Kidney epithelial cell (primary cell): ENCODE measurements around the gene AHCTF1. TPM values are rescaled to one million over a fixed set of nuclear protein-coding genes. Genes with fewer than 3 reads are reported as not detected.
"Not testable (repeated sequence)": the region's sequence is repeated elsewhere in the genome, so short reads cannot be mapped to it uniquely, and the experiment has no call there.

ENCODE experiments used
- DNase-seq: peaks from one replicate; pipeline ENCODE4 v3.0.0-alpha.2; 2010; ENCODE audit warnings: low read depth
- H3K27me3 ChIP-seq: 2 replicates; pipeline ENCODE4 v1.6.0; 2011; ENCODE audit warnings: low read length; ENCODE audit not compliant: control insufficient read depth, insufficient read depth
- H3K36me3 ChIP-seq: 2 replicates; pipeline ENCODE4 v1.5.1; 2011; ENCODE audit warnings: low read length; ENCODE audit not compliant: control insufficient read depth, insufficient read depth
- H3K4me3 ChIP-seq: 2 replicates; pipeline ENCODE4 v1.5.1; 2011; ENCODE audit warnings: low read depth, mild to moderate bottlenecking, control low read depth, low read length
- CTCF ChIP-seq: IDR thresholded peaks from 2 replicates; pipeline ENCODE4 v1.5.1; 2011; ENCODE audit warnings: mild to moderate bottlenecking, moderate library complexity, low read length, control low read depth, inconsistent platforms; ENCODE audit not compliant: insufficient read depth, poor library complexity, severe bottlenecking
- total RNA-seq: library from RNA; depleted of rRNA; stranded (reverse); fragments of >200 nt; gene quantifications from 2 replicates; pipeline ENCODE4 v1.2.3, GENCODE V29; 2015

Gene AHCTF1
- total RNA-seq, 1 donor from 2014 or later = 23.1 TPM

GRCh38 chr1:246824541-246824940 lies 107.2 kb downstream of the AHCTF1 start:
- DNase-seq = no peak
- TF ChIP-seq CTCF = no peak
- Histone ChIP-seq H3K36me3 (no peaks in the 10 kb centered on the region), H3K4me3 (no peak overlapping the region), H3K27me3 (no peaks in the 10 kb centered on the region)

GRCh38 chr1:246822154-246822553 lies 109.6 kb downstream of the AHCTF1 start:
- H3K36me3 ChIP-seq, DNase-seq, H3K4me3 ChIP-seq, H3K27me3 ChIP-seq: not testable (repeated sequence)

- no peak for DNase-seq
- TF ChIP-seq CTCF = no peak
- H3K27me3 ChIP-seq = no peaks in the 10 kb centered on the region
- no peak overlapping the region for H3K4me3 ChIP-seq
- no peaks in the 10 kb centered on the region for H3K36me3 ChIP-seq
These were observed 111.1 kb downstream of the AHCTF1 start for GRCh38 chr1:246820666-246821065.

- not testable (repeated sequence) for H3K27me3 ChIP-seq, H3K4me3 ChIP-seq, H3K36me3 ChIP-seq
- DNase-seq = peak; percentile 9
These were observed 114.0 kb downstream of the AHCTF1 start for GRCh38 chr1:246817778-246818177.

- TF ChIP-seq CTCF = no peak
- DNase-seq = peak; percentile 53
- Histone ChIP-seq H3K36me3 (no peaks in the 10 kb centered on the region), H3K4me3 (no peak overlapping the region), H3K27me3 (no peaks in the 10 kb centered on the region)
These were observed 116.0 kb downstream of the AHCTF1 start for GRCh38 chr1:246815693-246816270.

GRCh38 chr1:246814890-246815289 lies 116.9 kb downstream of the AHCTF1 start:
- no peaks in the 10 kb centered on the region for H3K36me3 ChIP-seq
- DNase-seq = no peak
- H3K27me3 ChIP-seq = no peaks in the 10 kb centered on the region
- no peak overlapping the region for H3K4me3 ChIP-seq
- no peak for TF ChIP-seq CTCF

GRCh38 chr1:246813325-246813724 lies 118.4 kb downstream of the AHCTF1 start:
- not testable (repeated sequence) for H3K36me3 ChIP-seq, H3K27me3 ChIP-seq, H3K4me3 ChIP-seq, DNase-seq
